ENCODE results near the gene POGZ.

Gene POGZ

DNA sequence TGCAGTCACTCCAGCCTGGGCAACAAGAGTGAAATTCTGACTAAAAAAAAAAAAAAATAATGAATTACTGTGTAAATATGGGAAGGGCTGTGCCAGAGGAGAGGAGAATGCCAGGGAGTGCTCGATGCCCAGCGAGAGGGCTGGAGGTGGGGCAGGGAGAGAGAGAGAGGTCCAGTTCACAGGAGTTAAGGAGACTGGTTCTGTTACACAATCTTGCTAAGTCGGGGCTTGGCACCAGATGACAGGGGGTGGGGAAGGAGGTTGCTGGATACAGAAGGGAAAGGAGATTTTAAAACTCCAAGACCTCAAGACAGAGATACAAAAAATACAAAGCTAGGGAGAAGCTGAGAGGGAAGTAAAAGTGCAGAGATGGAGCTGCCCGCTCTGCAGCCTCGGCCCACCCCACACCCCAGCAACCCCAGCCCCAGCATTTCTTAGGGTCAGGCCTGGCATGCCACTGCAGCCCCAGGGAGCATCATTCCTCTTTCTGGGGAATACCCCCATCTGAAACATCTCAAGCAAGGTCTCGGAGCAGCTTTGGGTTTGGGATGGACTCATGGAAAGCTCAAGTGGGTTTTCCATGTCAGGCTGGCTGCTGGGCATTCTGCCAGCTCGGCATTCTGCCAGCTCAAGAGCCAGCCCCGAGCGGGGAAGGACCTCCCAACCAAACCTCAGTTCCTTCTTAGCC, 87.8 kb downstream of the POGZ start:
- DNase-seq = no peak

GRCh38 chr1:151370211-151370911, 88.9 kb downstream of the POGZ start:
- DNase-seq = no peak

- no peak for DNase-seq
Observed at GRCh38 chr1:151369621-151370048, 89.7 kb downstream of the POGZ start.

DNA sequence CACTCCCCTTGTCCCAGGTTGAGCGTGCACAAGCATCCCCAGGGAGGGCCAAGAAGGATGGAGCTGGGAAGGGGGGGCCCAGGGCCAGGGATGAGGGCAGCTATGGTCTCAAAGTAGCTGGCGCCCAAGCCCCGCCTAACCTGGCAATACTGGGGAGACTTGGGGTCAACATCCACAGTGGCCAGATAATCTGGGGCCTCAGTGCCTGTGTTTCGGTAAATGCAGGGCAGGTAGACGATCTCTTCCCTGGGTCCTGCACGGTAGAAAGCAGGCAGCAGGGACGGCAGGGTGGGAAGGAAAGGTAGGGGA, 90.0 kb downstream of the POGZ start:
- no peak for DNase-seq

GRCh38 chr1:151368393-151369301, 90.6 kb downstream of the POGZ start:
- no peak for DNase-seq

- DNase-seq = no peak
Observed at GRCh38 chr1:151367658-151368392, 91.5 kb downstream of the POGZ start.

GRCh38 chr1:151364996-151365395, 94.3 kb downstream of the POGZ start:
- DNase-seq = no peak

DNA sequence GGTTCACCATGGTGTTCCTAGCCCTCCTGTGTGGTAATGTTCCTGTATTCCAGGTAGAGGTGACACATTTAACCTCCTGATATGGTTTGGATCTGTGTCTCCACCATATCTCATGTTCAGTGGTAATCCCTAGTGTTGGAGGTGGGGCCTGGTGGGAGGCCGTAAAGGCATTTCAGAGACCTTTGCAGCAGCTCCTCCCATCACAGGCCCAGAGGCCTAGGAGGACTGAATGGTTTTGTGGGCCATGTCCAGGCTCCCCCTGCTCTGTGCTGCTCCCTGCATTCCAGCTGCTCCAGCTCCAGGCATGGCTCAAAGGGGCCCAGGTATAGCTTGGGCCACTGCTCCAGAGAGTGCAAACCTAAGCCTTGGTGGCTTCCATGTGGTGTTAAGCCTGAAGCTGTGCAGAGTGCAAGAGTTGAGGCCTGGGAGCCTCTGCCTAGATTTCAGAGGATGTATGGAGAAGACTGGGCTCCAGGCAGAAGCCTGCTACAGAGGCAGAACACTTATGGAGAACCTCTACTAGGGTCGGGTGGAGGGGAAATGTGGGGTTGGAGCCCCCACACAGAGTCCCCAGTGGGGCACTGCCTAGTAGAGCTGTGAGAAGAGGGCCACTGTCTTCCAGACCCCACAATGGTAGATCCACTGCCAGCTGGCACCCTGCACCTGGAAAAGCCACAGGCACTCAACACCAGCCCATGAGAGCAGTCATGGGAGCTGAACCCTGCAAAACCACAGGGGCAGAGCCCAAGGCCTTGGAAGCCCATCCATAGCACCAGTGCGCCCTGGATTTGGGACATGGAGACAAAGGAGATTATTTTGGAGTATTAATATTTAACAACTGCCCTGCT, 96.8 kb downstream of the POGZ start:
- DNase-seq = no peak

DNA sequence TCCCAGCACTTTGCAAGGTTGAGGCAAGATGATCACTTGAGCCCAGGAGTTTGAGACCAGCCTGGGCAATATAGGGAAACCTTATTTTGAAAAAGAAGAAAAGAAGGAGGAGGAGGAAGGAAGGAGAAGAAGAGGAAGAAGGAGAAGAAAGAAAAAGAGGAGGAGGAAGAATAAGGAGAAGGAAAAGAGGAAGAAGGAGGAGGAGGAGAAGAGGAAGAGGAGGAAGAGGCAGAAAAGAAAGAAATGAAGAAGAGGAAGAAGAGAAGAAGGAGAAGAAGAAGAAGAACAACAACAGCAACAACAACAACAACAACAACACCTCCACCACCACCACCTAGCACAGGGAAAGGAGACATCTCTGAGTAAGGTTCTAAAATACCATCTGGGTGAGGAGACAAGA, 97.4 kb downstream of the POGZ start:
- DNase-seq = no peak

- no peak for DNase-seq
Observed at GRCh38 chr1:151356696-151357095, 102.6 kb downstream of the POGZ start.
